ENCODE results near the gene RAMACL. TPM values are rescaled to one million over a fixed set of nuclear protein-coding genes. Genes with fewer than 3 reads are reported as not detected.

Gene RAMACL
- polyA plus RNA-seq, 4 donors = 0.27 to 2.5 (median 0.30) TPM

DNA sequence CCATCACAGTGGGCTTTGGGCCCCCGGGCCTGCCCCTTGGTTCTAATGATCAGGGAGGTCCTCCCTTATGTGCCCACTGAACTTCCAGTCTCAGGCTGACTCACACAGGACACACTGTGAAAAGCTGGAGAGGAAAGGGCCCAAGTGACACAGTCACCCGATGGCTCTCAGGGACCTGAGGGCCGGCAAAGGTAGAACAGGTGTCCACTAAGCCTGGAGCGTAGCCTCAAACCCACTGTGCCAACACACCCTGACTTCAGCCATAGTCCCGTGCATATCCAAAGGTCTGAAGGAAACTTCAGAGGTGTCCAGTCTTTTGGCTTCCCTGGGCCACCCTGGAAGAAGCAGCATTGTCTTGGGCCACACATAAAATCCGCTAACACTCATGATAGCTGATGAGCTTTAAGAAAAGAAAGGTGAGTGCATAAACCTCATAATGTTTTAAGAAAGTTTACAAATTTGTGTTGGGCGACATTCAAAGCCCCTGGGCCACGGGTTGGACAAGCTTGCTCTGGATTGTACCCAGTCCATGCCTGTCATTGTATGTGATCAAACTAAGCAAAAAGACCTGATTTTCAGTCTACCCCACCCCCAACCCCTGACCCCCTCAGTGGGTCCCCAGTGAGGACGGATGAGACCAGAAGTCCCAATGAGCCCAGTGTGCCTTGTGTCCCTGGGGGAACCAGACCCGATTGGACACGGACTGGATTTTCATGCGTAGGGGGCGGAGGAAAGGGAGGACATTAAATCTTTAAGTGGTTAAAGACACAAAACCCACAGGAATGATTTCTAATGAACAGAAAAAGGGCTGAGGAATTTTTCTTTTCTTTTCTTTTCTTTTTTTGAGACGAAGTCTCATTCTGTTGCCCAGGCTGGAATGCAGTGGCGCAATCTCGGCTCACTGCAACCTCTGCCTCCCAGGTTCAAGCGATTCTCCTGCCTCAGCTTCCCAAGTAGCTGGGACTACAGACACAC is 6.1 kb downstream of the RAMACL start:
- DNase-seq (ENCODE audit: low read depth in 4 of 4, low spot score in 2 of 4) = no peak

- no peak for DNase-seq (ENCODE audit: low read depth in 4 of 4, low spot score in 2 of 4)
Observed at GRCh38 chr6:166579237-166579850, 7.1 kb downstream of the RAMACL start.

GRCh38 chr6:166578536-166579236 is 7.8 kb downstream of the RAMACL start:
- no peak for DNase-seq (ENCODE audit: low read depth in 4 of 4, low spot score in 2 of 4)

- no peak for DNase-seq (ENCODE audit: low read depth in 4 of 4, low spot score in 2 of 4)
Observed at GRCh38 chr6:166575205-166575604, 11.3 kb downstream of the RAMACL start.

DNA sequence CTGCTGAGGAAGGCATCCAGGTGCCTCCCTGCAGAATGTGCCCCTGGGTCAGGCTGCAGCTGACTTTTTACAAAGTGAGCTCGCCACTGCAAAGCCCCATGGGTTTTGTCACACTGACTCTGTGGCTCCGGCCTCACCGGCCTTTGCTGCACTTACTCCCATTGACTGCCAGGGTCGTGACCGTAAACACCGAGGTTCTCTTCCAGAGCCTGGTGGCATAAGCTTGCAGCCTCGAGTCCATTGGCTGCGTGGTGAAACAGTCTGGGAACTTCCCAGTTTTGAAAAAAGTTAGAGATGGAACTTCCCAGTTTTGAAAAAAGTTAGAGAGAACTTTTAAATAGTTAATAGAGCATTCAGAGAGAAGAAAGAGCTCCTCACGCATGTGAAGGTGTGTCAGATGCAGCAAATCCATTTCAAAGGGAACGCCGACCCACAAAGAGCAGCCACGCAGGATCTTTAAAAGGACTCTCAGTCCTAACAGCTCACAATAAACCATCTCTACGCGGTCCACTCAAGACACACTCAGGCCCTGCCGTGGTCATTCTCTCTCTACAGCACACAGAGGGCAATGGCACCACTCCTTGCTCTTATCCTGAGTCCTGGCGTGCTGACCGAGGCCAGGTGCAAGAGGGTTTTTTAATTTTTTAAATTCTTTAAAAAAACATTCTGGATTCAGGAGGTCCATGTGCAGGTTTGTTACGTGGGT is 12.8 kb downstream of the RAMACL start:
- no peak for DNase-seq (ENCODE audit: low read depth in 4 of 4, low spot score in 2 of 4)

DNA sequence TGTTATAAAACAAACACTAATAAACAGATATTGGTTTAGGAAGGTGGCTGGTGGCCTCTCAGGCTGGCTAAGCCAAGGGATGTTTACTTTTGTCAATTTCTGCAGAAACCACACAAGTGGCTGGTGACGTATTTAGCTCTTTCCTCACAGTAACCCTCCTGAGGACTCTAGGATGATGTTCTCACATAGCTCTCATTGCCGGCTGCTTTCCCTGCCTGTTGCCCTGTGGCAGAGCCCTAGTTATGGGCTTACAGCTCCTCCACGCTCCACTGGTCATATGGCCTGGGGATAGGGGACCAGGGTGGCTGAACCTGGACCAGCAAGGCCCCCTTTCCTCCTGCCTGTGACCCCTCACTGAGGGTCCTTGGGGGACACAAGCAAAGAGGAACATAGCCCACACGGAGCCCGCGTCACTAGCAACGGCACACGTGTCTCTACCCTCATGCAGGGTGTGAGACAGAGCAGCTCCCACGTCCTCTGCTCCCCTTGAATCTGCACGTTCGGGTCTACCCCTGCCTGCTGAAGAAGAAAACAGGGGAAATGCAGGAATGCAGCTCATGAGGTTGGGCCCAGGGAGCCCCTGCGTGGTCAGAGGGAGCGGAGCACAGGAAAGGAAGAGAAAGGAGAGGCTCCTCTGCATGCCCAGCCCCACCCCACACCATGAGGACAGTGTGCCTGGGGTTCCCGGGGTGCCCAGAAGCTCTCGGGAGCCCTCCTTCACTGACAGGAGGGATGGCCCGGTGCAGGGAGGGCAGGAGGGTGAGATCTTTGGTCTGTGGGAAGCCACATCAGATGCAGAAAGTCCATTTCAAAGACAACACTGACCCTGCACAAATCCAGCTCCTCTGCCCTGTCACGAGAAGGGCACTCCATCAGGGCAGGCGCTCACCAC is 13.9 kb downstream of the RAMACL start:
- no peak for DNase-seq (ENCODE audit: low read depth in 4 of 4, low spot score in 2 of 4)

DNA sequence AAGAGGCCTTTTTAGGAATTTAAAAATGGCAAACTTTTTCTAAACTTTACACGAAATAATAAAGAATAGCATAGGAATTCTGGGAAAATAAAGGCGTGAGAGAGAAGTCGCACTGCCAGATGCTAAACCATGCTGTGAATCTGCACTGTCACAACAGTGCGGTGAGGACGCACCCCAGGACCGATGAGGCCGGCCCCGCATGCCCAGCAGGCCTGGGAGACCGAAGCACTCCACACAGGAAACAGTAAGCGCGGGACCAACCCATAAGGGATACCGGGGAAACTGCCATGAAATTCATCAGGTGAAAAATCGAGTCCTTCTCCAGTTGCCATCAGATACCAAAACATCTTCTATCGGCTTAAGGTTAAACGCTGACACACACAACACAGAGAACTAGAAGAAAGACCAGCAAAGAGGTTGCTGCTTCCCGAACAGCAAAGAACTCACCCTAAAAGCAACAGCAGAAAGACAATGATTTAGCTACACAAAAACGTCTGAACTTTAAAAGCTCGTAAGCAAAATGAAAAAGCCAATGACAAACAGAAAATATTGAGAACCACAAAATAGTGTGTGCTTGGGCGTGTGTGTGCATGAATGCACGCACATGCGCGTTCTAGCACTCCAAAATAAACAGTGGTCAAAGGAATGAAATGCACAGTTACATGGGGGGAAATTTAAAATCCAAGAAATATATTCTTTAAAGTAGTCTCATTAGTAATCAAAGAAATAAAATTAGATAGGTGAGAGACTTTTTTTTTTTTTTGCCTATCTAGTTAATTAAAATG is 15.4 kb downstream of the RAMACL start:
- DNase-seq (ENCODE audit: low read depth in 4 of 4, low spot score in 2 of 4) = no peak

- no peak for DNase-seq (ENCODE audit: low read depth in 4 of 4, low spot score in 2 of 4)
Observed at GRCh38 chr6:166569206-166569605, 17.3 kb downstream of the RAMACL start.

DNA sequence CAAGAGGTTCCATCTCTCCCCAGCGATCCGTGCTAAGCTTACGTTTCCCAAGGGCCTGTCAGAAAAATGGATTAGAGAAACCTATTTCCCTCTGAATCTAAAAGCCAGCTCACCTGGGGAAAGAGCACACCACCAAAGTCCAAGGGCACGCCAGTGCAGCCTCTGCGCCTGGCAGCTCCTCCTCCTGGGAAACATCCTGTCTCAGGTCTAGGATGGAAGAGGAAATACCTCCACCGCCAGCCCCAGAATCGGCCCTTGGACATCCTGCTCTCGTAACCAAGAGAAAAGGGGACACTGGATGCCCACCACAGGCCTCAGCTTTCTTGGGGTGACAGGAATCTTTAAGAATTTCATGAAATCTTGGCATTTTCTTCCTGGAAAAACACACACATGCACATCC is 18.7 kb downstream of the RAMACL start:
- no peak for DNase-seq (ENCODE audit: low read depth in 4 of 4, low spot score in 2 of 4)

GRCh38 chr6:166567107-166567506 is 19.4 kb downstream of the RAMACL start:
- no peak for DNase-seq (ENCODE audit: low read depth in 4 of 4, low spot score in 2 of 4)

DNA sequence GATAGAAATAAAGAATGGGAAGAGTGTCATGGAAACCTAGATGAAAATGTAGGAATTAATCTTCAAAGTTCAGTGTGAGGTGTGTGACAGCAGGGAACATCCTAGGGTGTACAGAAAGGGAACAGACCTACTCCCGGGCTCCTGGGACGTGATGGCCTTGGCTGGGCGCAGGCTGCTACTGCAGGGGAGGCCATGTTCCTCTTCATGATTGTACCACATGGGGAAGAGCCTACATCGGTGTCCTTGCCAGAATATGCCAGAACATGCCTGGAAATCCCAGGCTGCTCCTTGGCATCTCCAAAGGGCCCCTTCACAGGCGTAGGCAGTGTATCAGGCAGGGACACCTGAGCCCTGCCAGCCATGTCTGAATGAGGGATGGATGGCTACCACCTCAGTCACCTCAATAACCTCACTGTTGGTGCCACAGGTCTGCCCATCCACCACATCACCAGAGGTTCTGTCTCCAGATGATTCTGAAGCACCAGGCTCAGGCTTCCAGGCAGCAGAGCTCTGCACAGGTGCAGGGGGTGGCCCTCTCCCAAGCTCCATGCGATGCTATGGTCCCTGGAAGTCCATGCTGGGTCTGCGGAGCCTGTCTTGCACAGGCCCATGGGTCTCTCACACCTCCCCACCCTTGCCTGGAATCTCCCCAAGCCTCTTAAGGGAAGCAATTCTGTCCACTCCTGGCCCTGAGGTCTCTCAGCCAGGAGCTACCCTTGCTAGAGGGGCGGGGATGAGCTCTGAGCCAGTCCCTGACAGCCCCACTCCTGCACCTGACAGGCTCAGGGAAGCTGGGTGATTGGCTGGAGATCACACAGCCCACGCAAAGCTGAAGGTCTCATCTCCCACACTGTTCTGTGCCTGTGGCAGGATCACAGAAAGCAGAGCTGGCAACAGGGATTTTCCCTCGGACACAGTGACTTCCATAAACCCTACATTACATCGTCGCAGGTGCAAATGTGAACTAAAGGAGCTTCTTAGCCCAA is 20.2 kb downstream of the RAMACL start:
- no peak for DNase-seq (ENCODE audit: low read depth in 4 of 4, low spot score in 2 of 4)

DNA sequence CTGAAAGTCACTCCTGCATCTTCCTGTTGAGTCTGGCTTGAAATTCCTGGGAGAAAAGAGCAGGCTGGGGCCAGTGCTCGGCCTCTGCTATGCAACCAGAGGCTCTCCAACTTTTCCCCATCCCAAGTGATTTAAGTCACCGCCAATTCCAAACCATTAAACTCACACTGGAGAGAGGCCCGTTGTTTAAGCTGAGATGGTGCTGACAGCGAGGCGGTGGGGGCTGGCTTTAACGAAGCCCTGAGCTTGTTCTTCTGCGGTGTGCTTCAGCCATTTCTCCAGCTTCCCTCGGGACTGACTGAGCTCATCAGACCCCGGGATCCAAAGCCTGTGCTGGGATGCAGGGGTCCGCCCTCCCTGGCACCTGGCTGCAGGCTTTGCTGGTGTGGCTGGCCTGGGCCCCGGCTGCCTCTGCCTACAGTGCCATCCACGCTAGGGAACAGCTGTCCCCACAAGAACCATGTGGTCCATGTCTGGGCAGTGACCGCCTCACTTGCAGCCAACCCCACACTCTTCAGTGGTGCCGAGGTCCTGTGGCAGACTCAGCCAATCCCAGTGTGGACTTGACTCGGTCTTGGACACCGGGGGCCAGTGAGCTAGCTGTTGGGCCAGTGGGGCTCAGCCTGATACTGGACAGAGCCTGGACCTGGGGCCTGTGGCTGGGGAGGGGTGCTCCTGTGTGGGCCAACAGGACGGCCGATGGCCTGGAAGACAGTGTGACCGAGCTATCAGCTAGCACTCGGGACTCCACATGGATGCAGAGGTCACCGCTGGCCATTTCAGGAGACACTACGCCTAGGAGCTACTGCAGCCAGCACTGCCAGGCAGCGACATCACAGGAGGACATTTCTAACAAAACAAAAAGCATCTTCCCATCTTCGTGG is 21.2 kb downstream of the RAMACL start:
- DNase-seq (ENCODE audit: low read depth in 4 of 4, low spot score in 2 of 4) = no peak

DNA sequence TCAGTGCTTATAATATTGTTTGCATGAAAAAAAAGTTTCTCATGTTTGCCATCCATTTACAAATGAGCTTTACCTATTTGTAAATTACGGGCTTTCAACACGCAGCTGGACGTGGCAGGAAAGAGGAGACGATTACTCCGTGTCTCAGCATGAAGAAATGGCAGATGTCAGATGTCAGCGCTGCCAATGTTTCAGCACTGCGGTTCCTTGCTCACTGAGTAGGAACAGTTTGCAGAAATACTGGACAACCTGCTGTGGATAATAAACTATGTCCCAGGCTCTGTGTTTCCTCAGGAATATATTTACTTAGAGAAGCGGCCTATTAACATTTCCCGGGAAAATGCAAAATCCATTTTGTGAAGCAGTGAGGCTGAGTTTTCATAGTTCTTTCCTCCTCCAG is 22.7 kb downstream of the RAMACL start:
- DNase-seq (ENCODE audit: low read depth in 4 of 4, low spot score in 2 of 4) = no peak

GRCh38 chr6:166563200-166563599 is 23.3 kb downstream of the RAMACL start:
- DNase-seq (ENCODE audit: low read depth in 4 of 4, low spot score in 2 of 4) = no peak

- no peak for DNase-seq (ENCODE audit: low read depth in 4 of 4, low spot score in 2 of 4)
Observed at GRCh38 chr6:166562726-166563125, 23.8 kb downstream of the RAMACL start.

GRCh38 chr6:166561771-166562359 is 24.6 kb downstream of the RAMACL start:
- DNase-seq (ENCODE audit: low read depth in 4 of 4, low spot score in 2 of 4) = no peak
